ENCODE results near the gene COX8A. TPM values are rescaled to one million over a fixed set of nuclear protein-coding genes. Genes with fewer than 3 reads are reported as not detected.

COX8A gene
- total and polyA plus RNA-seq, 3 experiments from 2014 or later, result 373 to 424 (median 388) TPM

DNA sequence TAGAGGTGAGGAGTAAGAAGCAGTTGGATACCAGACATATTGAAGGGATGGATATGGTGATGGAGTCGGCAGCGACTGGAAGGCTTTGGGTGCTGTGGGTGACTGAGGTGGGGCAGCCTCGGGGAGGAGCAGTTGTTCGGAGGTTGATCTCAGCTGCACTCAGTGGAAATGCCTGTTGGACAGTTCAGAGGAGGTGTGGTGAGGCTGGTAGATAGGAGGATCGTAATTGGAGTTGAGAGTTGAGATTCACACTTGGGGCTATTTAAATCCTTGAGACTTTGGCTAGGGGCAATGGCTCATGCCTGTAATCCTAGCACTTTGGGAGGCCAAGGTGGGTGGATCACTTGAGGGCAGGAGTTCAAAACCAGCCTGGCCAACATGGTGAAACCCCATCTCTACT, 18.7 kb downstream of the COX8A start:
- Histone ChIP-seq H3K4me1 (ENCODE audit: insufficient read depth, low read length) (peaks cover 5% of the 10 kb centered on the region), H3K9me3 (ENCODE audit: low read length) (no peaks in the 10 kb centered on the region), H3K36me3 (ENCODE audit: insufficient read depth, low read length) (peaks cover 19% of the 10 kb centered on the region), H3K4me3 (ENCODE audit: low read length) (no peak overlapping the region), H3K27me3 (ENCODE audit: insufficient read depth, low read length, poor library complexity, severe bottlenecking) (no peaks in the 10 kb centered on the region), H3K27ac (ENCODE audit: low read depth, low read length) (no peak overlapping the region)
- H3K27me3 Mint-ChIP-seq, result no peaks in the 10 kb centered on the region
- no peak for DNase-seq
- H3K9me3 Mint-ChIP-seq, result no peaks in the 10 kb centered on the region
- peaks cover 17 to 39% (median 18%) of the 10 kb centered on the region in 3 donors for H3K4me1 Mint-ChIP-seq
- H3K36me3 Mint-ChIP-seq, result peaks cover 4 to 85% (median 8%) of the 10 kb centered on the region in 3 donors
- H3K27ac Mint-ChIP-seq, result peak overlapping the region in 2 of 8 donors; percentile 9 to 77
- CTCF ChIA-PET, result no interaction called here
- POLR2A ChIA-PET, result interaction anchor here (0.5 kb wide), 1 partner anchor 16 kb away, joined by 3 read pairs; no protein-coding TSS in a partner anchor
- H3K4me3 Mint-ChIP-seq, result no peak overlapping the region

DNA sequence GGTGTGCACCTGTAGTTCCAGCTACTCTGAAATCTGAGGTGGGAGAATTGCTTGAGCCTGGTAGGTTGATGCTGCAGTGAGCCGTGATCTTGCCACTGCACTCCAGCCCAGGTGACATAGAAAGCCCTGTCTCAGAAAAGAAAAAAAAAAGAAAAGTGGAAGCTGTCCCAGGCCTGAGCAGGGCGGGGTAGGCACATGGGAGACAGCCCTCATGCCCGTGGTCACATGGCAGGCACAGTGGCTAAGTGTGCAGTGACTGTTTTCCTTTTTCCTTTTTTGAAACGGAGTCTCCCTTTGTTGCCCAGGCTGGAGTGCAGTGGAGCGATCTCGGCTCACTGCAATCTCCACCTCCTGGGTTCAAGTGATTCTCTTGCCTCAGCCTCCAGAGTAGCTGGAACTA, 19.6 kb downstream of the COX8A start:
- Mint-ChIP-seq H3K27ac (peak overlapping the region in 1 of 8 donors; percentile 20), H3K9me3 (no peaks in the 10 kb centered on the region), H3K4me3 (no peak overlapping the region), H3K27me3 (no peaks in the 10 kb centered on the region), H3K36me3 (peaks cover 4 to 81% (median 8%) of the 10 kb centered on the region in 3 donors), H3K4me1 (peaks cover 12 to 38% (median 16%) of the 10 kb centered on the region in 3 donors)
- Histone ChIP-seq H3K4me3 (ENCODE audit: low read length) (no peak overlapping the region), H3K36me3 (ENCODE audit: insufficient read depth, low read length) (peaks cover 16% of the 10 kb centered on the region), H3K27me3 (ENCODE audit: insufficient read depth, low read length, poor library complexity, severe bottlenecking) (no peaks in the 10 kb centered on the region), H3K27ac (ENCODE audit: low read depth, low read length) (no peak overlapping the region), H3K9me3 (ENCODE audit: low read length) (no peaks in the 10 kb centered on the region), H3K4me1 (ENCODE audit: insufficient read depth, low read length) (no peaks in the 10 kb centered on the region)
- POLR2A ChIA-PET, result no interaction called here
- no peak for DNase-seq
- CTCF ChIA-PET, result no interaction called here

DNA sequence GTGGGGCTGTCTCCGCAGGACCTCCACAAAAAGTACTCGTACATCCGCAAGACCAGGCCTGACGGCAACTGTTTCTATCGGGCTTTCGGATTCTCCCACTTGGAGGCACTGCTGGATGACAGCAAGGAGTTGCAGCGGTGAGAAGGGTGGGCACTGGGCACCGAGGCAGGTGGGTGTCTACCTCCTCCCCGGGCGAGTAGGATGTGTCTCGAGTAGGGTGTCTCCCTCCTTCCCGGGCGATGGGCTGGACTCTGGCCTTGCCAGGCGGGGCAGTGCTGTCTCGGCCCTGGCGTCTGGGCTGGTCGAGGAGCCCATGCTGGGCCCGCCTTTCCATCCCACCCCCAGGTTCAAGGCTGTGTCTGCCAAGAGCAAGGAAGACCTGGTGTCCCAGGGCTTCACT, 22.1 kb downstream of the COX8A start:
- Histone ChIP-seq H3K27me3 (ENCODE audit: insufficient read depth, low read length, poor library complexity, severe bottlenecking) (no peaks in the 10 kb centered on the region), H3K4me1 (ENCODE audit: insufficient read depth, low read length) (peaks cover 7% of the 10 kb centered on the region), H3K9me3 (ENCODE audit: low read length) (no peaks in the 10 kb centered on the region), H3K27ac (ENCODE audit: low read depth, low read length) (no peak overlapping the region), H3K4me3 (ENCODE audit: low read length) (no peak overlapping the region), H3K36me3 (ENCODE audit: insufficient read depth, low read length) (peaks cover 6% of the 10 kb centered on the region)
- Mint-ChIP-seq H3K4me1 (peaks cover 4 to 38% (median 13%) of the 10 kb centered on the region in 3 donors), H3K27me3 (no peaks in the 10 kb centered on the region), H3K27ac (no peak overlapping the region), H3K36me3 (peaks cover 4 to 61% (median 5%) of the 10 kb centered on the region in 3 donors), H3K9me3 (no peaks in the 10 kb centered on the region), H3K4me3 (no peak overlapping the region)
- POLR2A ChIA-PET, result no interaction called here
- DNase-seq, result no peak
- CTCF ChIA-PET, result no interaction called here

DNA sequence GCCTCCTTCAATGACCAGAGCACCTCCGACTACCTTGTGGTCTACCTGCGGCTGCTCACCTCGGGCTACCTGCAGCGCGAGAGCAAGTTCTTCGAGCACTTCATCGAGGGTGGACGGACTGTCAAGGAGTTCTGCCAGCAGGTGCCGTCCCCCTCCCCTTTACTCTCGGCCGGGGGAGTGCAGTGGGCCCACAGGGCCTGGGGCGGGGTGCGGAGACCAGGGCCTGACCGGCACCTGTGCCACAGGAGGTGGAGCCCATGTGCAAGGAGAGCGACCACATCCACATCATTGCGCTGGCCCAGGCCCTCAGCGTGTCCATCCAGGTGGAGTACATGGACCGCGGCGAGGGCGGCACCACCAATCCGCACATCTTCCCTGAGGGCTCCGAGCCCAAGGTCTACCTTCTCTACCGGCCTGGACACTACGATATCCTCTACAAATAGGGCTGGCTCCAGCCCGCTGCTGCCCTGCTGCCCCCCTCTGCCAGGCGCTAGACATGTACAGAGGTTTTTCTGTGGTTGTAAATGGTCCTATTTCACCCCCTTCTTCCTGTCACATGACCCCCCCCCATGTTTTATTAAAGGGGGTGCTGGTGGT, 22.8 kb downstream of the COX8A start:
- no peak overlapping the region for H3K4me3 Mint-ChIP-seq
- POLR2A ChIA-PET, result interaction anchor here (0.6 kb wide), 1 partner anchor 106 kb away, joined by 4 read pairs; no protein-coding TSS in a partner anchor
- H3K27ac Mint-ChIP-seq, result no peak overlapping the region
- H3K36me3 Mint-ChIP-seq, result peaks cover 4 to 54% (median 4%) of the 10 kb centered on the region in 3 donors
- DNase-seq, result no peak
- Histone ChIP-seq H3K9me3 (ENCODE audit: low read length) (no peaks in the 10 kb centered on the region), H3K27ac (ENCODE audit: low read depth, low read length) (no peak overlapping the region), H3K4me3 (ENCODE audit: low read length) (no peak overlapping the region), H3K27me3 (ENCODE audit: insufficient read depth, low read length, poor library complexity, severe bottlenecking) (no peaks in the 10 kb centered on the region), H3K4me1 (ENCODE audit: insufficient read depth, low read length) (peaks cover 7% of the 10 kb centered on the region), H3K36me3 (ENCODE audit: insufficient read depth, low read length) (peaks cover 4% of the 10 kb centered on the region)
- H3K4me1 Mint-ChIP-seq, result peaks cover 4 to 35% (median 9%) of the 10 kb centered on the region in 3 donors
- no peaks in the 10 kb centered on the region for H3K27me3 Mint-ChIP-seq
- CTCF ChIA-PET, result interaction anchor here (1.3 to 1.4 kb wide), 2 partner anchors 152 to 156 kb away, joined by 3 to 5 read pairs; no protein-coding TSS in a partner anchor
- no peaks in the 10 kb centered on the region for H3K9me3 Mint-ChIP-seq

DNA sequence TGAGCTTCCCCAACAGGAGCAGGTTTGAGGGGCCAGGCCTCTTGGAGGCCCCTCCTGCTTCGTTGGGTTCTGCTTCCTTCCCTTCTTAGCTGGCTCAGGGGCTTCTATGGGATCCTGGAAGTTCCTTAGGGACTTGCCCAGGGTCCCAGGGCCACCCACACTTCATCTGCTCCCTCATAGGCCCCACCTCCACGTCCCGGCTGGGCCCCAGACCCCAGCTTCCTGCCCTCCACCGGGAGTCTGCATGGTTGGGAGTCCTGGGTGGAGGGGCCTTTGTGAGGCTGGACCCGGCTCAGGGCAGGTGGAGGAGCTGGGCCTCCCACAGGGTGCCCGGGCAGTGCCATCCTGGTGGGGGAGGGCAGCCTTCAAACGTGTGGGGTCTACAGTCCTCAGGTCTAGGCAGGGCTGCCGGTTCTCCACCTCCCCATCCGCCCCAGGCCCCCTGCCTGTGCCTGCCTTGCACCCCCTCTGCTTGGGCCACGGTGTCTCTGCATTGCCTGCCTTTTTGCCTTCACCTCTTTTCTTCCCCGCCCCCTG, 23.4 kb downstream of the COX8A start:
- peaks cover 4 to 34% (median 8%) of the 10 kb centered on the region in 3 donors for H3K4me1 Mint-ChIP-seq
- Histone ChIP-seq H3K4me3 (ENCODE audit: low read length) (no peak overlapping the region), H3K9me3 (ENCODE audit: low read length) (no peaks in the 10 kb centered on the region), H3K27ac (ENCODE audit: low read depth, low read length) (no peak overlapping the region), H3K27me3 (ENCODE audit: insufficient read depth, low read length, poor library complexity, severe bottlenecking) (no peaks in the 10 kb centered on the region), H3K36me3 (ENCODE audit: insufficient read depth, low read length) (peaks cover 4% of the 10 kb centered on the region), H3K4me1 (ENCODE audit: insufficient read depth, low read length) (peaks cover 7% of the 10 kb centered on the region)
- H3K9me3 Mint-ChIP-seq, result no peaks in the 10 kb centered on the region
- no peaks in the 10 kb centered on the region for H3K27me3 Mint-ChIP-seq
- peak overlapping the region in 2 of 8 donors; percentile 26 to 89 for H3K27ac Mint-ChIP-seq
- no peak for DNase-seq
- ChIA-PET CTCF (interaction anchor here (1.3 to 1.4 kb wide), 2 partner anchors 151 to 155 kb away, joined by 3 to 5 read pairs; no protein-coding TSS in a partner anchor), POLR2A (interaction anchor here (0.6 kb wide), 1 partner anchor 107 kb away, joined by 4 read pairs; no protein-coding TSS in a partner anchor)
- peaks cover 3 to 52% (median 4%) of the 10 kb centered on the region in 3 donors for H3K36me3 Mint-ChIP-seq
- peak overlapping the region in 2 of 7 donors; percentile 24 to 25 for H3K4me3 Mint-ChIP-seq

DNA sequence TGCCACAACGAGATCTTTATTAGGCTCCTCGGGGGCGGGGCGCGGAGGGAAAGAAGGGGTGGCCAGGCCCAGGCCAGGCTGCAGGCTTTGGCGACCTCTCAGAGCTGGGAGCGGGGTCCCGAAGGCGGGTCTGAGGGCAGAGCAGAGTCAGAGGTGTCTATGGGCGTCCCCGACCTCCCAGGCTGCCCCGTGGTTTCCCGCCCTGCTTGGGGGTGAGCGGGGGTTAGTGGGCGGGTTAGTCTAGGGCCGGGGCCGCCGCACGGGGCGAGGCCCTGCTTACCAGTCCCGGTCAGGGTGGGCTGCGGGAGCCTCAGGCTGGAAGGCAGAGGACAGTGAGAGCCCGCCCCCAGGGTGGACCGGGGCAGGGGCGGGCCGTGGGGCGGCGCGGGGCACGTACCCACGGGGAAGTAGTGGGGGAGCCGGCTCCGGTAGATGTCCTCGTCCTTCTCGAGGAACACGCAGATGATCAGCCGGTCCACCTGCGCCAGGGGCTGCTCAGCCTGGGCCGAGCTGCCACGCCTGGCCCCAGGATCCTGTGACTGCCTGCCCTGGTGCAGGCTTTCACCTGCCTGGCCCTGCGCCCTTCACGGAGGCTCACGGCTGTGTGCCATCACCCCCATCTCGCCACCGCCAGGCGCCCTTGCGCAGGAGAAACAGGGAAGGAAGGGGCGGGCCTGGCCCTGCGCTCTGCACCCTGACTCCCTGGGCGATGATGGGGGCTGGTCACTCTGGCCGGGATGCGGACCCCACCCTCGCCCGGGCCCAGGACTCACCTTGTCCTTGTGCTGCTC, 24.3 kb downstream of the COX8A start:
- Mint-ChIP-seq H3K36me3 (peaks cover 0 to 46% (median 2%) of the 10 kb centered on the region in 3 donors), H3K4me3 (peak overlapping the region in 1 of 7 donors; percentile 56), H3K27ac (peak overlapping the region in 1 of 8 donors; percentile 26), H3K27me3 (no peaks in the 10 kb centered on the region), H3K4me1 (peaks cover 0 to 28% (median 4%) of the 10 kb centered on the region in 3 donors), H3K9me3 (no peaks in the 10 kb centered on the region)
- POLR2A ChIA-PET, result no interaction called here
- CTCF ChIA-PET, result interaction anchor here (1.0 to 4.9 kb wide), 9 partner anchors 8 to 306 kb away, joined by 3 to 64 read pairs (median 6); no protein-coding TSS in a partner anchor
- Histone ChIP-seq H3K36me3 (ENCODE audit: insufficient read depth, low read length) (peaks cover 4% of the 10 kb centered on the region), H3K27me3 (ENCODE audit: insufficient read depth, low read length, poor library complexity, severe bottlenecking) (no peaks in the 10 kb centered on the region), H3K4me3 (ENCODE audit: low read length) (no peak overlapping the region), H3K9me3 (ENCODE audit: low read length) (no peaks in the 10 kb centered on the region), H3K4me1 (ENCODE audit: insufficient read depth, low read length) (peaks cover 7% of the 10 kb centered on the region), H3K27ac (ENCODE audit: low read depth, low read length) (no peak overlapping the region)
- no peak for DNase-seq

DNA sequence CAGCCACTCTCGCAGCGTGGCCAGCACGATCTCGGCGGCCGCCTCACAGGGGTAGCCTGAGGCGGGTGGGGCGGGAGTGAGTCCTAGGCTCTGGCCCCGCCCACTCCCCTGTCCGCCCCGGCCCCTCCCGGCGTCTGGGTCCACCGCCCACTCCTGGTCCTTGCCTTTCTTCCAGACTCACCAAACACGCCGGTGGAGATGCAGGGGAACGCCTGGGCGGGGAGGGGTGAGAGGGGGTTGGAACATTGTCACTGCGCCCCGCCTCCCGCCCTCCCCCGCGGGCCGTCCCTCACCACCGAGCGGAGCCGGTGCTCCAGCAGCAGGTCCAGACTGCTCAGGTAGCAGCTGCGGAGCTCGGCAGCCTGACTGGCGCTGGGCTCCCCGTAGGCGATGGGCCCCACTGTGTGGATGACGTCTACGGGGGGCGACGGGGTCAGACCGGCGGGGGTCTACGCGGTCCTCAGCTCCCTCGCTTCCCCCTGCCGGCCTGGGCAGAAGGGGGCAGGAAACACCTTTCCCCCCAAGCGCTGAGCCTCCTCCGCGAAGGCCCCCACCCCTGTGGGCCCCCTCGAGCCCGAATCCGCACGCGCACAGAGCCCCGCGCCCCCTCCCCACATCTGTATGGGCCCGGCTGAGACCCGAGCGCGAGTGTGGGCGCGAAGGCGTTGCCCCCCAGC, 25.1 kb downstream of the COX8A start:
- DNase-seq, result peak; percentile 41 to 74 (median 47)
- no peaks in the 10 kb centered on the region for H3K9me3 Mint-ChIP-seq
- no peaks in the 10 kb centered on the region for H3K27me3 Mint-ChIP-seq
- no peak overlapping the region for H3K27ac ChIP-seq (ENCODE audit: low read depth, low read length)
- H3K4me1 Mint-ChIP-seq, result peaks cover 0 to 26% (median 4%) of the 10 kb centered on the region in 3 donors
- no peaks in the 10 kb centered on the region for H3K27me3 ChIP-seq (ENCODE audit: insufficient read depth, low read length, poor library complexity, severe bottlenecking)
- peak overlapping the region in 5 of 7 donors; percentile 54 to 84 (median 60) for H3K4me3 Mint-ChIP-seq
- H3K36me3 ChIP-seq (ENCODE audit: insufficient read depth, low read length), result peaks cover 4% of the 10 kb centered on the region
- ChIA-PET CTCF (interaction anchor here (0.7 to 4.9 kb wide), 20 partner anchors 9 to 331 kb away, joined by 3 to 64 read pairs (median 5); partner anchors contain the start of genes CATSPERZ, COX8A, FERMT3 and MACROD1), POLR2A (interaction anchor here (1.0 to 1.2 kb wide), 3 partner anchors 14 to 111 kb away, joined by 3 read pairs; partner anchors contain the start of gene OTUB1)
- H3K36me3 Mint-ChIP-seq, result peaks cover 0 to 39% (median 2%) of the 10 kb centered on the region in 3 donors
- peaks cover 7% of the 10 kb centered on the region for H3K4me1 ChIP-seq (ENCODE audit: insufficient read depth, low read length)
- H3K27ac Mint-ChIP-seq, result no peak overlapping the region
- H3K9me3 ChIP-seq (ENCODE audit: low read length), result no peaks in the 10 kb centered on the region
- no peak overlapping the region for H3K4me3 ChIP-seq (ENCODE audit: low read length)
